Suppressor macrophage (primary cell): Measurements from ENCODE around the gene LRBA.

Experiments used
- DNase-seq, 4 experiments: peaks; one replicate each; pipeline ENCODE4 v3.0.0-alpha.2; 2020 to 2022

LRBA gene

GRCh38 chr4:150236626-150237025 is 778.5 kb downstream of the LRBA start:
- DNase-seq: no peak

- DNase-seq: no peak
Observed at GRCh38 chr4:150235808-150236271, 779.2 kb downstream of the LRBA start.

- DNase-seq: no peak
Observed at GRCh38 chr4:150235317-150235716, 779.8 kb downstream of the LRBA start.

- no peak for DNase-seq
Observed at GRCh38 chr4:150234246-150234645, 780.8 kb downstream of the LRBA start.

- DNase-seq: no peak
Observed at GRCh38 chr4:150232029-150232428, 783.1 kb downstream of the LRBA start.

GRCh38 chr4:150231107-150231770 is 783.8 kb downstream of the LRBA start:
- DNase-seq: no peak

- DNase-seq: no peak
Observed at GRCh38 chr4:150230561-150230960, 784.5 kb downstream of the LRBA start.

GRCh38 chr4:150229520-150229919 is 785.6 kb downstream of the LRBA start:
- no peak for DNase-seq

GRCh38 chr4:150224896-150225591 is 790.0 kb downstream of the LRBA start:
- DNase-seq: peak in 3 of 4 experiments; percentile 17 to 31 (median 26)

- no peak for DNase-seq
Observed at GRCh38 chr4:150219841-150220240, 795.2 kb downstream of the LRBA start.

- no peak for DNase-seq
Observed at GRCh38 chr4:150218447-150218846, 796.6 kb downstream of the LRBA start.

GRCh38 chr4:150217808-150218207 is 797.3 kb downstream of the LRBA start:
- no peak for DNase-seq

- DNase-seq: peak in 2 of 4 experiments; percentile 7 to 12
Observed at GRCh38 chr4:150217192-150217591, 797.9 kb downstream of the LRBA start.

GRCh38 chr4:150216726-150217125 is 798.4 kb downstream of the LRBA start:
- no peak for DNase-seq

GRCh38 chr4:150215601-150216000 is 799.5 kb downstream of the LRBA start:
- no peak for DNase-seq
